H7 (cell line): Measurements from ENCODE around the gene SLIT3. TPM values are rescaled to one million over a fixed set of nuclear protein-coding genes. Genes with fewer than 3 reads are reported as not detected.

Experiments used
- DNase-seq: peaks from one replicate; pipeline ENCODE4 v3.0.0; 2012
- H3K27me3 ChIP-seq: 2 replicates; pipeline ENCODE4 v1.6.0; 2011; ENCODE audit warnings: mild to moderate bottlenecking, low read length; ENCODE audit not compliant: control insufficient read depth, insufficient read depth
- H3K36me3 ChIP-seq: replicated peaks from 2 replicates; pipeline ENCODE4 v1.5.1; 2011; ENCODE audit warnings: low read length; ENCODE audit not compliant: control insufficient read depth, insufficient read depth
- H3K4me3 ChIP-seq: 2 replicates; pipeline ENCODE4 v1.5.1; 2011; ENCODE audit warnings: low read depth, mild to moderate bottlenecking, control low read depth, low read length, moderate library complexity; ENCODE audit not compliant: insufficient read depth
- total RNA-seq: library from RNA; depleted of rRNA; stranded (reverse); fragments of >200 nt; shearing (Covaris generic); gene quantifications from 2 replicates; pipeline ENCODE4 v1.2.3, GENCODE V29; 2014

The SLIT3 gene
- total RNA-seq, 1 experiment from 2014 or later: 0.97 TPM

DNA sequence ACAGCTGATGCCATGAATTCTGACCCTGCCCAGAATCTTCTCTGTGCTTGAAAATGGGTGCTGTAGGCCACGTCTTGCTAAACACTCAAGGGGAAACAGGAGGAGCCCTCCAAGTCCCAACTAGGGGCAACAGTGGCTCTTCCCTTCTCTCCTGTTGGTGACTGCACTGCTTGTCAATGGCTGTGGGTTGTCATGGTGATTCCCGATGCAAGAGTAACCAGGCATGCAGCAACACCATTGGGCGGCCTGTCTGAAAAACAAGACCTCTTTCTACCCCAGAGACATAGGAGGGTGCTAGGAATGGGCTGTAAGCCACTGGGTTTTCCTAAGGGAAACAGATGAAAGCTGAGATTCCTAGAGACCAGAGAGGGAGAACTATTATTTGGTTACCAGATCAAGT, 520.1 kb downstream of the SLIT3 start:
- H3K4me3 ChIP-seq: no peak overlapping the region
- no peaks in the 10 kb centered on the region for H3K27me3 ChIP-seq
- DNase-seq: no peak
- H3K36me3 ChIP-seq: no peaks in the 10 kb centered on the region

DNA sequence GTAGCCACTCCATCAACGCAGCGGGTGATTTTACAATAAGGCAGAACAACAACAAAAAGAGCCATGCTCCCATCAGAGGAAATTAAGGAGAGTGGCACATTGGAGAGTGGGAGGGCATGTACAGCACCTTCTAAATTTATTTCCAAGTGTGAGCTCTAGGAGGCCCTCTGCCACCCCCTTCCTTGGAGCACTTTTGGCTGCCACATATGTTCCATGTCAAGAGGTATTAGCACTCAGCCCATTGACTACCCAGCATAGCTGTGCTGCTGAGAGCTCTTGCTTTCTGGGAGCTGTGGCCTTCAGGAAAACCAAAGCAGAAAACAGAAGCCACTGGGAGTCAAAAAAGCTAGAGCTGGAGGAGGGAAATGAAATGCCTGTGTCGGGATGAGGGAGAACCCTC, 521.6 kb downstream of the SLIT3 start:
- Histone ChIP-seq H3K36me3 (no peaks in the 10 kb centered on the region), H3K4me3 (no peak overlapping the region), H3K27me3 (no peaks in the 10 kb centered on the region)
- no peak for DNase-seq

DNA sequence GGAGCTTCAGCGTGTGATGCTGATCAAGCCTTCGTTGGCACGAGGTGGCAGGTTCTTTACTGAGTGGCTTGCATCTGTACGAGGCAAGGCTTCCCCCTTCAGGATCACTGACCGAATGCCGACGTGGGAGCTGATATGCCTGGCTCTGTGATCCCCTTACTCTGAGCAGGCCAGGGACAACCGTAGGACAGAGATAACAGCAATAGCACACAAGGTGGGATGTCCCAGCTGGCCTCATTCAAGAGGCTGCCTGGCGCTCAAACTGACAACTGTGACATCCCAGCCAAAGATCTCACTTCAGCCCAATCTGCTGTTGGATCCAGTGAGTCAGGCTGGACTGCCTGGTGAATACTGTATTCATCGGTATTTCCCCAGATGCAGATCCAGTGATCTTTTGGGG, 522.4 kb downstream of the SLIT3 start:
- no peak for DNase-seq
- no peak overlapping the region for H3K4me3 ChIP-seq
- H3K27me3 ChIP-seq: no peaks in the 10 kb centered on the region
- H3K36me3 ChIP-seq: no peaks in the 10 kb centered on the region

DNA sequence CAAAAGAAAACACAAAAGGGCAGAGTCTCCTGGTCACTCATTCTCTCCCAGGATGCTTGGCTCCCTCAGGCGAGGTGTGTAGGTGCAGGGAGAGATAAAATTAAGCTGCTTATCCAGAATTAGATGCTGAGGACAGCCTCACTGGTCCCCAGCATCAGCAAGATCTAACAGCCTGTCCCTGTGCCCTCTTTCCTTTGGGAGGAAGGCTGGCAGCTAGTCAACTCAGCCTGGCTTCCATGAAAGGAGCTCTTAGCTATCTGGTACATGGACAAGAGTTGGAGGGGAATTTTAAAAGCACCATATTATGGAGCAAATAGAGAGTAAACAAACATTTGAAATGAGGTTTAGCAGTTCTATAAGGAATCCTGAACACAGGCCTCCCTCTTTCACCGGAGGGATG, 523.3 kb downstream of the SLIT3 start:
- Histone ChIP-seq H3K36me3 (no peaks in the 10 kb centered on the region), H3K4me3 (no peak overlapping the region), H3K27me3 (no peaks in the 10 kb centered on the region)
- DNase-seq: no peak

DNA sequence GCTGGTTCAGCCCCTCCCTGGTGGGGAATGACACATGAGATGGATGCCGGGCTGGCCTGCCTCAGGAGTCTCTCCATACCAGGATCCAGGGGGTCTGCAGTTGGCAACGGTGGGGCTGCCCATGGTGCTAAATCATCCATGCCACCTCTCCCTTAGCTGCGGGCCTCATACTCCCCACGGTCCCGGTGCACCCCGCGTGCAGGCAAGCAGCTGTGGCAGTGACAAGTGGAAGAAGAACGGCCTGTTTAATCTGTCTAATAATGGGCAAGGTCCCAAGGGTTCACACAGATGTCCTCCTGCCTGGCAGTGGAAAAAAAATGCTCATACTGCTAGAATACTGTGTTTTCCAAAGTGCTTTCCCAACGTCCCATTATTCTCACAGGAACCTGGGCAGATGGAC, 524.9 kb downstream of the SLIT3 start:
- Histone ChIP-seq H3K36me3 (no peaks in the 10 kb centered on the region), H3K27me3 (no peaks in the 10 kb centered on the region), H3K4me3 (no peak overlapping the region)
- DNase-seq: no peak

DNA sequence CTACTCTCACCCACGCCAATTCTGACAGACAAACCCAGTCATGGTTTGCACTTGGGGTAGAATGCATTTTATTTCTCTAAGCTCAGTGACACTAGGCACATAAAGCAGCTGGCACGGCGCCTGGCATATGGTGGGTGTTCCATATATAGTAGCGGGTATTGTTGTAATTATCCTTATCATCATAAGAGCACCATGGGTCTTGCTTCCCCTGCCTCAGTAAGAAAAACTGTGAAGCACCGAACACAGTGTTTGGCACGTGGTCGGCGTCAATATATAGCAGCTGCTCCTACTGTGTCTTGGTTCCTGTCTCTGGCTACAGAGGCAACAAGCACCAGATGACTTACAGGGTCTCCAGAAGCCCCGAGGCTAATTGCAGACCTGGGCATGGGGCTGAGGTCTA, 527.7 kb downstream of the SLIT3 start:
- Histone ChIP-seq H3K27me3 (no peaks in the 10 kb centered on the region), H3K4me3 (no peak overlapping the region), H3K36me3 (no peaks in the 10 kb centered on the region)
- DNase-seq: no peak

DNA sequence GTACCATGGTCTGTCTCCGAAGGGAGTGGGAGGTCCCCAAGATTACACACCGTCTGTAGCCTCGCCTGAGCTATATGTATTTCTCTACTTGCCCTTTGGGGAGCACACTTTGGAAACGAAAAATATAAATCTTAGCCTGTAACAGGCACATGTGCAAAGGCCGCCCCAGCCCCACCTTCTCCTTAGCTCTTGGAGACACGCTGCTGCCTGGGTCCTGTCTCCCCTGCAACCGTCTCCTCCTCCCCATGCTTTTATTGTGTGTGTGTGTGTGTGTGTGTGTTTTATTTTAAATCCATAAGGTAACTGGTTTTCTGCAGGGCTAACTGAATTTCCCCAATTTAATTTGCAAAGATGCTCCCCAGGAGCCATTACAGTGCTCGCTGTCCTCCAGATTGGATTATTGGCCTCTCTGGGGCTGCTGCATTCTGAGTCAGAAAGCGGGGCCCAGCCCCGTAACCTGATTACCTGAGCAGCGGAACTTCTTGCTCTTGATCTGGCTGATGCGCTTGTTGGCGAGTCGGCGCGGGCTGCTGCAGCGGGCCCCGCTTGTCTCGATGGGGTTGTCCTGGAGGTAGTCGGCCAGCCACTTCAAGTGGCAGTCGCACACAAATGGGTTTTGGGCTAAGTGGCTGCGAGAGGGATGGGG, 528.5 kb downstream of the SLIT3 start:
- no peak for DNase-seq
- no peak overlapping the region for H3K4me3 ChIP-seq
- H3K36me3 ChIP-seq: no peaks in the 10 kb centered on the region
- no peaks in the 10 kb centered on the region for H3K27me3 ChIP-seq

DNA sequence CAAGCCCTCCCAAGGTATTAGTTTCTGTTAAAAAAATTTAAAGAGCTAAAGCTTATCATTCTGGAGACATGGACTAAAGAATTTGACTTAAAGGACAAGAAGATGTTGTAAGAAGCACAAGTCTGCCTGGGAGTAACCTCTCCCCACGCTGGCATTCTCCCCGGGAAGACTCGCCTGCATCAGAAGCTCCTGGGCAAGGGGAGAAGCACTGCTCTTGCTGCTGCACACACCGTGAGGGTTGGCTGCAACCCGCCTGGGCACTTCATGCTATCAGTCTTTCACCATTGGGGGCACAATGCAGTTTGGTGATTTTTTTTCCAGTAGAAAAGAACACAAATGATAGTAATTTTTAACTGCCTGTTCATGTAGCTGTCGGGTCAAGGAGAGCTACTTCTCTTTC, 529.3 kb downstream of the SLIT3 start:
- Histone ChIP-seq H3K36me3 (no peaks in the 10 kb centered on the region), H3K27me3 (no peaks in the 10 kb centered on the region), H3K4me3 (no peak overlapping the region)
- DNase-seq: no peak

DNA sequence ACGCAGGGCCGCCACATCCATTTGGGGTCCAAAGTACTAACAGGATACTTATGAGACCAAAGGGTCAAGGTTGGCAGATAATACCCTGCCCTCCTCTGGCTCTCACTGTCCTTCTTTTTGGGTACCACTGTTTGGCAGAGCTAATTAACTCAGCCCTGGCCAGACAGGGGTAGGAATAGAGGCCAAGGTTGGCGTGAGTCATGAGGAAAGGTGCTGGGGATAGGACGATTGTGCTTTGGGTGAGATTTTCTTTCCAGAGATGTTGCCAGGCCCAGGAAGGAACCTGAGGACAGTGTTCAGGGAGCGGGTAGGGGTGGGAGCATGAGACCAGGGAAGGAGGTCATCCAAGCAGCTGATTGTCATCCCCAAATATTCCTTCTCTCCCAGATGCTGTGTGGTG, 529.9 kb downstream of the SLIT3 start:
- no peak for DNase-seq
- Histone ChIP-seq H3K4me3 (no peak overlapping the region), H3K27me3 (no peaks in the 10 kb centered on the region), H3K36me3 (no peaks in the 10 kb centered on the region)

DNA sequence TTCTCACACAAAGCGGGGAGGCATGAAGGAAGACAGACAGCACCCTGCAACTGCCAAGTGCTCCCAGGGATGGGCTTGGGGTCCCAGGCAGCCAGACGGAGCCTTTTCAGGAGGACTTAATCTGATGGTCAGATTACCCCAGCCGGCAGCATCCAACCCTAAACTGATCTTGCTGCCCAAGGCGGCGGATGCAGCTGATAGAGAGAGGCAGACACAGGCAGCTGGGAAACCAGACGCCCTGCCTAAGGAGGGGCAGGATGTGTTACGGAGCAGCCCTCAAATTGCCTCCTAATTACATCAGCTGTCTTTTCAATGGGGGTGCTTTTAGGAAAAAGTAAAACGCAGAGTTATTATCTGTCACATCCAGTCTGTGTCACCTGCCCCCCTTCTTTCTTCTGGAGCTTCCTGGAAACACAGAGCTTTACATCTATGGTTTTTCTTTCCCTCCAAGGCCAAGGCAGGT, 530.9 kb downstream of the SLIT3 start:
- H3K27me3 ChIP-seq: no peaks in the 10 kb centered on the region
- no peak overlapping the region for H3K4me3 ChIP-seq
- DNase-seq: no peak
- no peaks in the 10 kb centered on the region for H3K36me3 ChIP-seq

DNA sequence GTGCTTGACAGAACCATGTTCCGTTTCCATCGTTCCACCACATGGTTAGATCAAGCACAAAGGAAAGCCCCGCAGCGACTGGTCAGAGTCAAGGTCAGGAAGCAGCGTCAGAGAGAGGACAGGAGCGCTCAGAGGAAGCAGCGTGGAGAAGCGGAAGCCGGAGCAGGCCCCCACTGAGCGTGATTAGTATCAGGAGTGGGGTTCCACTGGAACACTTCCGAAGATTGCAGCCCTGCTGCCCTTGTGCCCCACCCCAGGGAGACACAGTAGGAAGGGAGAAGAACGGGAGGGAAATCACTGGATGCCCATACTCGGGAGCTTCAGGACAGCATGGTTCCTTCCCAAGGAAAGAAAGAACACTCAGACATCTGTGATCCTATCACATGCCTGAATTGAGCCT, 532.8 kb downstream of the SLIT3 start:
- no peak overlapping the region for H3K4me3 ChIP-seq
- no peaks in the 10 kb centered on the region for H3K27me3 ChIP-seq
- DNase-seq: no peak
- no peaks in the 10 kb centered on the region for H3K36me3 ChIP-seq

DNA sequence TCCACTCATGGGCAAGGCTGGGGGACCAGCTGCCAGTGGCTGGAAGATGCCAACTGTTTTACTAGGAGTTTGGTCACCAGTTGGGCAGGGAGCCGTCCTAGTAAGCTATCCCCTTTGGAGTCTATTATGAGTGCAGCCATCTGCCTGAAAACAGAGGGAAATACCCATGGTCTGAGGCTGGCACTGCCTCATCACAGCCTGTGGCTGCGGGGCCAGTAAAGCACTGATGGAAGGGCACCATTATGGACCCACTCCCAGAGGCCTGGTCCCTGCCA, 534.6 kb downstream of the SLIT3 start:
- Histone ChIP-seq H3K27me3 (no peaks in the 10 kb centered on the region), H3K36me3 (no peaks in the 10 kb centered on the region), H3K4me3 (no peak overlapping the region)
- no peak for DNase-seq

DNA sequence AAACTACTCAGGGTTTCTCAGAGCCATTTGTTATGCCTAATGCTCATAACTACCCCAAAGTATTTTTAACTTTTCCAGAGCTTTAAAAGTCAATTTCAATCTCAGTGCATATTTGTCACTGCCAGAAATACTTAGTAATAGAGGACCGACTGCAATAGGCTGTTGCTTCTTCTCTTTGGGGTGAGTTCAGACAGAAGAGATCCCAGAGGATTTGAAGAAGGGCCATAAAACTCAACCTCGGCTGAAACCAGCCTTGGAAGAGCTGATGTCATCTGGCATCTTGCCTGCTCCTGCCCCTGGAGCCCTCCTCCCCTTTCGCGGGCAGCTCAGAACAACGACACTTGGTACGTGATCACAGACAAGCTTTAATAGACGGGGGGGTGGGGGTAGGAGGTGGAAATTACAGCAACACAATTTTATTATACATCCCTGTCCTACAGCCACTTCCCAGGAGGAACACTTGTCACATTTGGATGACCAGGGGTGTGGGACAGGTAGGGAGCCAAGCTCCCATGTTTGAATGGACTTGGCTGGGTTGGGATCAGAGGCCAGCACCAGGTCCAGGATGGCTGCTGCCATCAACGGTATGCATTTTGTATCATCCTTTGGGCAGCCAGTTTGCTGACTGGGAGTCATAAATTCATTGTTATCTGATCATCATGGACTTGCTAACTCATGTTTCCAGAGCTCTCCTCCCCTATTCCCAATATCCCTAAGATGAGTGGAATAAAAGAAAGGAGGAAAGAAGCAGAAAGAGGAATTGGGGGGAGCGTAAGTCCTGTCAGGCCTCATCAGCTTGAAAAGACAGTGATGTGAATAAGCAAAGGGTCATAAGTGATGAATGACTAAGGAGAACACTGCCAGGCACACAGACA, 535.2 kb downstream of the SLIT3 start:
- no peak for DNase-seq
- no peak overlapping the region for H3K4me3 ChIP-seq
- no peaks in the 10 kb centered on the region for H3K36me3 ChIP-seq
- H3K27me3 ChIP-seq: no peaks in the 10 kb centered on the region

DNA sequence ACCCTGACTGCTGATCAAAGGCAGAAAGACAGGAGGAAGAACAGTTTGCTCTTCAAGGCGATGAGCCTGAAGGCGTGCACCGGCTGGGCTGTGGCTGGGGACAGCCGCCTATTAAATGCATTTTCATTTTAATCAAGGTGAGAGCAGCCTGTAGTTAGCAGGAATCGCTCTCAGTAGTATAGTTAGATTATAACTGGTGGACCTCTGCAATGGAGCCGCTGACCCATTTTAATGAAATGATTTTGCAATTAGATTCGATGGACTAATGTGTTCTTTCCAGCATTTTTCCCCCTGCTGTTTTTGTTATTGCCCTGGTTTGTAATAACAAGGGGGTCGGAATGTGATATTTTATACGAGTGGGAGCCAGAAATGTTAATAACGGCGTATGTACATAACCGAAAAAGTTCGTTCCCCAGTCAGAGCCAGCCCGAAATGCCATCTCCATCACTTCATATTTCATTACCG, 535.8 kb downstream of the SLIT3 start:
- no peaks in the 10 kb centered on the region for H3K36me3 ChIP-seq
- DNase-seq: no peak
- H3K27me3 ChIP-seq: no peaks in the 10 kb centered on the region
- H3K4me3 ChIP-seq: no peak overlapping the region
